Fibroblast of skin of left quadriceps (primary cell): ENCODE measurements around the gene RSPH1.

Experiments used
- DNase-seq, 2 experiments: peaks; one replicate each; pipeline ENCODE4 v3.0.0-alpha.2; 2013; ENCODE audit warnings: low read depth in 2 of 2

The RSPH1 gene

DNA sequence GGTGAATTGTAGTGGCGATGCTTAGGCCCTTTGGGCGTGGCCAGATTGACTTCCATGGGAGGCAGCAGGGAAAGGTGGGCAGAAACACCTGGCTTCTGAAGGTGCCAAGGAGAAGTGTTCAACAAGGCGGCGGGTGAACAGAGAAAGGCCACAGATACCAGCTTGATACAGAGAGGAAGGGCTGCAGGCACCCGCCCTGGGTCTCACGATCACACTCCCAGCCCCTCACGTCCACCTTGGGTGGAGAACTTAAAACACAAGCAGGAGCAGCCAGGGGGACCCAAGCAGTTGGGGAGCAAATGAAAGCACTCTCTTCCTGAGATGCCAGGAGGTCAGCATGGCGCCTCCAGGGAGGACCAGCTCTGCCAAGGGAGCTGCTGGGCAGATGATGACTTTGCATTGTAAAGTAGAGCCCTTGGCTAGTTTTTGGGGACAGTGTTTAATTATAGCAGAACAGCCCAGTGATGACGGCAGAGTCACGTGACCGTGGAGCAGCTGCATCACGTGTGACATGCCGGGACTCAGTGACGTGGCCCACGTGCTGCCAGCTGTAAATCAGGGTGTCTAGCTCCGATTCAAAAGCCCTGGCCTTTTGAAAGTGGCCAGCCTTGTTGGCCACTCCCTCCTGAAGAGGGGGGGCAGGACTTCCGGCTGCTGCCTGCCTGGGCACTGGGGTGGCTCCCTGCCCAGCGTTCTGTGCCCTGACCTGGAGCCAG is 36.6 kb upstream of the RSPH1 start:
- DNase-seq: no peak

DNA sequence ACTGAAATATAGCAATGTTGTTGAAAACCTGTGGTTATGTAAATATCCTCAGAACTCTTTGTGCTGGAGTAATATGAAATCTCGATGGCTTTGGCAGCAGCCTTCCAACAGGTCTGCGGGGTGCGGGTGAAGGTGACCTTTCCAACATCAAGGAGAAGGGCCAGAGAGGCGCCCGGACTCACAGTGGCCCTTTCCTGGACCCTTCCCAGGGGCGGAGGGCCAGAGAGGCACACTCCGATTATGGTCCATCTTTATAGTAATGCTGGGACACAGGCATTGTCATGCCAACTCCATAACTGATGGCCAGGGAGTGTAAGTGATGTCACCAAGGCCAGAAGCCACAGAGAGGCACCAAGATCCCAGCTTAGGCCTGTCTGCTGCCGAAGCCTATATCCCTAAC is 35.7 kb upstream of the RSPH1 start:
- DNase-seq: no peak

DNA sequence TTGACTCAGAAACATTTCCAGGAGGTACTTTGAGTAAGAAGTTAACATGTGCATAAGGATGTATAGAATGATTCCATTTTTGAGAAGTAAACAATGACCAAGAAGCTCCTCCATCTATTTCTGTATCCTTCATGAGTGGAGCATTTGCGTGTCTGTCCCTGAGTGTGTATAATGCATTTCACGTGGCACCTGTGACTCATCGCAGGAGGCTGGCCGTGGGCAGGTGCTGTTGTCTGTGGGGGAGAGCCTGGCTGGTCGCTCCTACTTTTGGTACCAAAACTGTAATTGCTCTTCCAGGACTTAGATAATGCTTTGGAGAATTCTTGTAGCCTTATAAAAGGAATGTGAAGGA is 34.1 kb upstream of the RSPH1 start:
- DNase-seq: no peak

DNA sequence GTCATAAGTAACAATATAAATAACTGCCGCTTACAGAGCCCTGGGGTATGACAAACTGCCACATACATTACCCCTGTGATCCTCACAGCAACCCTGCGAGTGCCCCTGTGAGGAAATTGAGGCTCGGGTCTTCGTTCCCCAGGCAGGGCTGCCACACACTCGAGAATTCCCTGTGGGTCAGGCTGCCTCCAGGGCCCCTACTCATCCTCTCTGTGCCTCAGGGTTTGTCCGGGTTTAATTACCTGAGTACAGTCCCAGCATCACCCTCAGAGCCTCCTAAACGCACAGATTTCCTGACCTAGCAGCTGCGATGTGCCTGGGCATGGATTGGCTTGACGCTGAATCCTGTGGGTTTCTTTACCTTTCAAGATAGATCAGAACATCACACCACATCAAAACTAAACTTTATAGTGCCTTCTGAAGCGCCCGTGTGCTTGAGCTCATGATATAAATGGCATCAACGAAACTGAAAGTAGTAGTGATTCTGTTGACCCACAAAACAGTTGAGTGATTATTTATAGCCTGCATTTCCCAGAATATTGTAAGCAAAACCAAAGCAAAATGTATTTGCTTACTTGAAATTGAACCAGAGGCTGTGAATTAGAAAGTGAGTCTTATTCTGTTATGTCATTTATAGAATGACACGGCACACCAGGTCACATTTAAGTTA is 31.6 kb upstream of the RSPH1 start:
- no peak for DNase-seq

DNA sequence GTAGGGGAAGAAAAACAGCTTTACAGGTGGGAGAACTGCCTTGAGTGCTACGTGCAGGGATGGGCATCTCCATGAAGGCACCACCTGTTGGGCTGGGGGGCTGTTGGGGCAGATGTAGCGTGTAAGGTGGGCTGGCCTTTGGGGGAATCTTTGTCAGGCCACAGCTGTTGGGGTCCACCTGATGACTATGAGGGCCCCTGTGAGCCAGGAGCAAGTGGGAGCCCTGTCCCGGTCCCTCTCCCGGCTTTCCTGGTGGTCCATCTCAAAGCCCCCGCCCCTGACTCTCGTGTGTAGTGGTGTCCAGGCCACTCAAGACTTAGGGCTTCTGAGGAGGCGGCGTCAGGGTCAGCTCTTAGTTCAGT is 31.1 kb upstream of the RSPH1 start:
- no peak for DNase-seq

DNA sequence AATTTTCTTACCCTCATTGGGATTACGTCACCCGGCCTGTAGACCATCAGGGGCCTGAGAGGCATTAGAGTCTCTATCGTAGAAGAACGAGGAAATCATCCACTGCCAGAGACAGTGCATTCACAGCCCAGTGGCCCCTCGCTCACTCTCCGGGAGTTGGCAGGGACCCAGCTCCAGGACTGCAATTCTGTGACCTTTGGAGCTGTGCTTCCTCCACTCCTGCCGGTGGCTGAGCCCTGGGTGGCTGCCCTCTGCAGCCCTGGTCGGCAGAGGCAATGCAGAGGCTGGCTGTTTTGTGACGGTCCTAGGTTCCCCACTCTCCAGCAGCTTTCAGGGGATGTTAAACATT is 30.3 kb upstream of the RSPH1 start:
- no peak for DNase-seq

DNA sequence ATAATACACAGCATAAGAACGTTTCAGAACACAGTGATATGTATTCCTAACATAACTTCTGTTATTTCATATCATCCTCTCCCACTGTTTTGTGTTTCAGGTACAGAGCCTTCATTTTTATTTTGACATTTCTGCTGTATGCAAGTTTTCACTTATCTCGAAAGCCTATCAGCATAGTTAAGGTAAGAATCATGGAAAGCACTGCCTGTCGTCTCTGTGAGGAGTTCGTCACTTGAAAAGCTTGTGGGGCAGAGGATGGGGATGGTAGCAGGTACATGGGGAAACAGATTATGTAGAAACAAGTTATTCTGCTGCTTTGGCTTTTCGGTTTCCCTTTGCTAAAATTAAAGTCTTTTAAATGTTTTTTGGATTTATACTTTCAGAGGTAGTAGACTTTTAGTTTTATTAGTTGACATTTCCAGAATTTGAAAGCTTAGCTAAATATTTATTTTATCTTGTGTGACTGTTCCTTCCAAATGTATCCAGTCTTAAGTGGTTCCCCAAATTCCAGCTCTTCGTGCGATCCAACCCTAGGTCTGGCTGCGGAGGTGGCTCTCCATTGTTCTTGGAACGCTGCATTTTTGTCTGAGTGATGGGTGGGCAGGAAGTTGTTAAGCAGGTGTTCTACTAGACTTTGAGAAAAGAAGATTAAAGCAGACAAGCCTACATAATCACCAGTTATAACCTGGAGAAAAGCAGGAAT is 29.8 kb upstream of the RSPH1 start:
- DNase-seq: no peak

DNA sequence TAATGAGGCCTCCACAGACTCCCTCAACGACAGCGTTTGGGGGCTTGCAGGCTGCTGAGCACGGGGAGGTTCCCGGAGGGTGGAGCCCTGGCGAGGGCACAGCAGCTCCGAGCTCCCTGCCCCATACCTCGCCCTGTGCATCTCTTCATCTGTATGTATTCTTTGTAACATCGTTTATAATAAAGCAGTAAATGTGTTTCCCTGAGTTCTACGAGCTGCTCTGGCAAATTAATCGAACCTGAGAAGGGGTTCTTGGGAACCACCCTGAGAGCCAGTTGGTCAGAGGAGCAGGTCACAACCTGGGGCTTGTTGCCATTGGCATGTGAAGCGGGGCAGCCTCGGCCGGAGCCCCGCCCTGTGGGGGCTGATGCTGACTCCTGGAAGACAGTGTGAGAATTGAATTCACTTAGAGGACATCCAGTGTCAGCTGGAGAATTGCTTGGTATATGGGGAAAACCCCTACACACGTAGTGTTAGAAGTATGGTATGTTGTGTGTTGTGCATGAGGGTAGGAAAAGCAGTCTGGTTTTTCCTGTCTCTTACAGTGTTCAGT is 29.1 kb upstream of the RSPH1 start:
- no peak for DNase-seq

DNA sequence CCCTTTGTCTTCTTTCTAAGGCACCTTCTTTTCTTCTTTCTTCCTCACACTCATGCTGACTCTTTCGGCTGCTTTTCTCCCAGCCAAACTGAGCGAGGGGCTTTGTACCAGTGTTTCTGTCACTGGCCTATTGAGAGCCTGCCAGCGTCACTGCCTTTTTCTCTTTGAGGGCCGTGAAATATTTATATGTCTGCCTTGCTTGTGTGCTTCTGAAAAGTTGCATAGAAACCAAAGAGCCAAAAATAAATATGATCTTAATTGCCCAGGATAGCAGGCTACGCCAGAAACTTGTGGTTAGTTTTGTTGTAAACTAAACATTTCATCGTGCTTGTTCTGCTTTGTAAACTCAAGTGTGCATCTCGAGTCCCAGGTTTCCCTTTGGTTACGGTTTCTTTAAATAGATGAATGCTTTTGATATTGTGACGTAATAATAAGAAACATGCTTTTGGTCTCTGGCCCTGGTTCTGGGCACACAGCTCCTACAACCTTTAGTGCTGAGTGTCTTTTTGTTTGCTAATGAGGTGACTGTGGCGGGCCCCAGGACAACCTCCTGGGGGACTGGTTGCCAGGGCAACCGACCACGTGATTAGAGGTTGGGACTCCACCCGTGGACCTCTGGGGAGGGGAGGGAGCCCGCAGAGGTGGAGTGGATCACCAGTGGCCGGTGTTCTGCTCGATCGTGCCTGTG is 28.5 kb upstream of the RSPH1 start:
- peak in 1 of 2 experiments; percentile 4 for DNase-seq

DNA sequence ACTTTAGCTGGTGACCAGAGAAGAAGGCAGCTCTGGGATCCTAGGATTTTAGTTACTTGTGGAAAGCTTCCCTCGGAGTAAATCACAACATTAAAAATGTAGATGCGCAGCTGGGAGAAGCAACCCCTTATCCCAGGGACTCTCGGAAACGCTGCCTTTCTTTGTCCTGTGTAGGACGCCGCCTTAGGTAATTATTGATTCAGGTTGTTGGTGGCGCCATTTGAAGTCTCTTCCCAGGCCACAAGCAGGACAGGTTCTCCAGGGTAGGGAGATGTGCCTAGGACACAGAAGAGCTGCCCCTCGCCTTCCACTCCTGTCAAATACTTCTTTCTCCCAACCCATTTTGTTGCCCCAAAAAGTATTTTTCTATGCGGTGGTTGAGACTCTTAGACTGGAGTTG is 27.9 kb upstream of the RSPH1 start:
- DNase-seq: no peak

DNA sequence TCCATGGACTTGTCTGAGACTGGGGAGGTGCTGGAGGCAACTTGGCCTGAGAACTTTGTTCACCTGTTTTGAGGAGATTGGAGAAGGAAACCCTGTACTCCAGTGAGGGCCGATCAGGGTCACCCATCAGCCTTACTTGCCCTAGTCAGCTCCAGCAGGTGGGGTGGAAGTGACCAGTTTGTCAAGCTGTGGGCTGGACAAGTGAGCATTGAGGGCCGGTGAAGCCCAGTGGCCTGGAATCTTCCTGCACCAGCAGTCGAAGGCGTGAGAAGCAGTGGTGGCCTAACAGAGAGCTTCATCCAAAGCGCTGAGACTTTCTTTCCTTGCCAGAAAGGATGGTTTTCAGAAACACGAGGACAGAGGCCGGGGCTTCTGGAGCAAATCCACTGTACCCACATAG is 27.2 kb upstream of the RSPH1 start:
- DNase-seq: no peak

DNA sequence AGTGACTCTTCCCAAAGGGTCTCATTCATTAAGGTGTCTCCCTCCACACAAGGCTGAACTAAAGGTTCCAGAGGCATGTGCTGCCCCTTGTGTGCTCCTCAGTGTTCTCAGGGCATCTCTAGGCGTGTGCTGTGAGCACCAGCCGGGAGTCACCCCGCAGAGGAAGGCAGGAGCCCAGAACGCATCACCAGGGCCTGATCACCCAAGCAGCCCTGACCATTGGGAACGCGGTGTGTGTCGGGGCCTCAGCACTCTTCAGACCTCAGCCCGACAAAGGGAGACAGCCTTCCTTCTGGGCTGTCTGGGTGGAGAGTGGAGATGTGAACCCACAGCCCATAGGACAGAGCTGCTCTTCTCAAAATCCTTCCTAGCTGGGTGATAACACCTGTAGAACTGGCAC is 26.7 kb upstream of the RSPH1 start:
- DNase-seq: no peak

DNA sequence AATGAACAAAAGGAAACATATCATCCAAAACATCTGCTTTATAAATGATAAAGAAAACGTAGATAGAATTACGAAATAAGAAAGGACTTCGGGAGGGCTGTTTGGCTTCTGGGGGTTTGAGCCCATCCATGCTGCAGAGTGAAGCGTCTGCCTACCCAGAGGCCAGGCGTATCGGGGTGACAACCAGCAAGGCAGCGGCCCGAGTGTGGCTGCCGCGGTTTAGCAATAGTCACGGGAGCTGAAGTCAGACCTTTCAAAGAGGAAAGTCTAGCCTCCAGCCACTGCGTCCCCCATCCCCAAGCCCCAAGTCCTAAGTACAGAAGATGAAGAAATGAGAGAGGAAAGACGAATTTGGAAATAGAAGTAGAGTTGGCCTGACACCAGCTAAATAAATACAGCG is 26.2 kb upstream of the RSPH1 start:
- DNase-seq: no peak

DNA sequence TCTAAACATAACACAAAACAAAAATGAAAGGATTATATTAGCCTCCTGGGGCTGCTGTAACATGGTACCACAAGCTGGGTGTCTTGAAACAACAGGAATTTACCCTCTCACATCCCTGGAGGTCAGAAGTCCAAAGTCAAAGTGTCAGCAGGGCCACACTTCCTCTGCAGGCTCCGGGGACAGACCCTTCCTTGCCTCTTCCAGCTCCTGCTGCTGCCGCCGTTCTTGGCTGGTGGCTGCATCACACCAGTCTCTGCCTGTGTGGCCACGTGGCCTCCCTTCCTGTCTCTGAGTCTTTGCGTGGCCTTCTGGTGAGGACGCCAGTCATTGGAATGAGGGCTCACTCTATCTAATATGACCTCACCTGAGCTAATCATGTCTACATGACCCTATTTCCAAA is 25.8 kb upstream of the RSPH1 start:
- no peak for DNase-seq

DNA sequence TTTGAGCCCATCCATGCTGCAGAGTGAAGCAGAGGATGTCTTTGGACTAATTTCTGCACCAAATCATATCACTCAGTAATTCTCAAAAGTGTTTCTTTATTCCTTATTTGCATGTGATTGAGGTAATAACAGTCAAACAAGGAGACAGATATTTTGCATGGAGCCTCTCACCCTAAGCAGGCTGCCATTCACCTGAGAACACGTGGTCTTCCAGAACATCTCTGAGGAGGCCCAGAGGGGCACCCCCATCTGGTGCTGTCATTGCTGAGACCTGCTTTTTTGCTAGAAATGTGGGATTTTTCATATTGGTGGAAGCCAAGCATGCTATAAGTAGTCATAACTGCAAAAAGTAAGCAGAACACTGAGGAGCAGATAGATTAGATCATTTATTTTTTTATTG is 25.4 kb upstream of the RSPH1 start:
- DNase-seq: no peak

DNA sequence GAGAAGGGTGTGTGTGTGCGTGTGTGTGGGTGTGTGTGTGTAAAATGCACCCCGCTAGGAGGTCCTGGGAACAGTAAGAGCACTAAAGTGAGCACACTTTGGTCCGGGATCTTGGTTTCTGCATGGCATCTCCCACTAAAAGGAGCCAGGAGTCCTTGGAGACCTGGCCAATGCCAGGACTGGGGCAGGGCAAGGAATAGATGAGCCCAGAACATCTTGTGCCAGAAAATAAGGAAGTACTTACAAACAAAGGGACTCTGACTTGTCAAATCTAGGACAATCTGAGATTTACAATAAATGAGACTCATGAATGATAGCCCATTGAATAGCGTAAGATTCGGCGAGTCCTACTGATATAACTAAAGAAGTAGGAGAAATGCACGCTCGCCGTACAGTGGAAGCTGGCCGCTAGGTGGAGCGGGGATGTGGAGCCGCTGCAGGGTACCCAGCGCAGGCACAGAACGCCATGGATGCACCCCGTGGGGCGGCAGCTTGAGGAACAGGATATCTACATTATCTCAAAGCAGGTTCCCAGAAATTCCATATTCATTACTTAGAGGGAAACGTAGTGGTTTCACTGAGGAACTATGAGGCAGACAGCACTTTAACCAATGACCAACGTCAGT is 24.7 kb upstream of the RSPH1 start:
- DNase-seq: no peak

DNA sequence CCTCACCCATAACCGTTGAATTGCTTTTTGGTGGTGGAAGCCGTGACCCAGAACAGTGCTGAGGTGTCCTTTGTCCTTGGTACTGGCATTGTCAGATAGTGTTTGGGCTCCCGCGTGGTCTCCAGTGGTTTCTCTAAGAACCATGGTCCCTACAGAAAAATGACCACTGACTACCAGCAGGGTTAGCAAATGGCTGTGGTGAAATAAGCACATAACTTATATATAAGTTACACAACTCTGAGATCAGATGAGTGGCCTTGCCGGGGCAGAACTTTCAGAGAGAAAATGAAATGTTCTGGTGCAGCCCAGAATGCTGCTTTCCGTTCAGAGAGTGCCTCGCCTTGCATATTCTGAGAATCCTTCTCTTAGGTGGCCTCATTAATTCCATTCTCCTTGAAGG is 22.6 kb upstream of the RSPH1 start:
- DNase-seq: no peak

DNA sequence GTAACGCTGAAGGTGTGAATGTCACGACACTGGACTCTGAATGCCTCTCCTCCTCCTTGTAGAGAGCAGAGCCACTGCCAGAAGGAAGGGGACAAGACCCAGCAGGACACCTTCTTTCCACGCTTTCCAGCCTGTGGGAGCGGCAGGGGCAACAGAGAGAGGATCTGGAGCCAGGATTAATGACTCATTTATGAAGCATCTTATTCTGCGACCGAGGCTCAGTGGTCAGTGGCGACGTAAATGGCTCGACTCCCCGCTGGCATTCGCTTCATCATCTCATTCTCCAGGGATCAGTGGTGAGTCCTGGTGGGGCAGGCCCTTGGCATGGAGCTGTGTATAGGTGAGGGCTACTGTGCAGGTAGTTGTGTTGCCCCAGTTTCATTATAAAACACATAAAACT is 22.2 kb upstream of the RSPH1 start:
- DNase-seq: no peak

DNA sequence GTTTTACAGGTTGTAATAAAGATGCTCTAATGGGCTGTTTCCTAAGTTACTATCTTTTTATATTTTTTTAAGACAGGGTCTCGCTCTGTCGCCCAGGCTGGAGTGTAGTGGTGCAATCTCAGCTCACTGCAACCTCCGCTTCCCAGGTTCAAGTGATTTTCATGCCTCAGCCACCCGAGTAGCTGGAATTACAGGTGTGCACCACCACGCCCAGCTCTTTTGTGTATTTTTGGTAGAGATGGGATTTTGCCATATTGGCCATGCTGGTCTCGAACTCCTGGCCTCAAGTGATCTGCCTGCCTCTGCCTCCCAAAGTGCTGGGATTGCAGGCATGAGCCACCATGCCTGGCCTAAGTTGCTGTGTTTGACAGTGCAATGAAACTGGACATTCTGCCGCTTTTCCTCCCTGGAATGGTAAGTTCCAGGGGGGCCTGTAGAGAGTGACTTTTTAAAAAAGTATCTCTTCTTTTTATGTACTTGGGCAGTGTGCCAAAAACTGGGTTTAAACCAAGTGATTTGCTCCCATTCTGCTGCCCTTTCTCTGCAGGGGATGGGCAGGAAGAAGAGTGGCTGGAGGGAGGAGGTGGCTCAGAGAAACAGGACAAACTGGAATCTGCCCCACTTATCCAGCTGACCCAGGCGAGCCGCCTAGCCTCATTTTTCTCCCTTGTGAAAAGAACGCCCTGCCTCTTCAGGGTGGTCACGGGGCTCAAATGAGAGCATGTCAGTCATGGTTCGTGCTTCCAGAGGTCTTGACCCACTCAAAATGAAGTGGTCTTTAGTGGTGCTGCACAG is 19.9 kb upstream of the RSPH1 start:
- no peak for DNase-seq

DNA sequence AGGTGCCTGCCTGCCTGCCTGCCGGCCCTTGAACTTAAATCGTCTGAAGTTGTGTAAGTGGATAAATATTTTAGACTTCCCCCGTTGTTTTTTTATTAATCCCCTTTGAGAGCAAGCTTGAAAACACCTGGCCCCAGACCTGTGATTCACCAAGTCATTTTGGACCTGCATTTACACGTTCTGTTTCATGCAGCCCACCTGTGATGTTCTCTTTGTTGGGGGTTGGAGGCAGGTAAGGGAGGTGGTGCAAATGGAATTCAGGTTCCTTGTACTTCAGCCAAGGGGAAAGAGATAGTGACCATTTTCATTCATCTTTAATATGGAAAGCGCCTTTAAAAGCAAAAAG is 18.8 kb upstream of the RSPH1 start:
- DNase-seq: no peak
